Activated CD8-positive, alpha-beta memory T cell treated with anti-CD3 and anti-CD28 coated beads, Interleukin-2, amount 50 U/mL, for 1 hour (primary cell): ENCODE data around the gene PAIP2.
"Not testable (repeated sequence)": the region's sequence is repeated elsewhere in the genome, so short reads cannot be mapped to it uniquely, and the experiment has no call there.

Experiments used
- DNase-seq: peaks from one replicate; pipeline ENCODE4 v3.0.0-alpha.2; 2020; ENCODE audit errors: extremely low read depth

Gene PAIP2

DNA sequence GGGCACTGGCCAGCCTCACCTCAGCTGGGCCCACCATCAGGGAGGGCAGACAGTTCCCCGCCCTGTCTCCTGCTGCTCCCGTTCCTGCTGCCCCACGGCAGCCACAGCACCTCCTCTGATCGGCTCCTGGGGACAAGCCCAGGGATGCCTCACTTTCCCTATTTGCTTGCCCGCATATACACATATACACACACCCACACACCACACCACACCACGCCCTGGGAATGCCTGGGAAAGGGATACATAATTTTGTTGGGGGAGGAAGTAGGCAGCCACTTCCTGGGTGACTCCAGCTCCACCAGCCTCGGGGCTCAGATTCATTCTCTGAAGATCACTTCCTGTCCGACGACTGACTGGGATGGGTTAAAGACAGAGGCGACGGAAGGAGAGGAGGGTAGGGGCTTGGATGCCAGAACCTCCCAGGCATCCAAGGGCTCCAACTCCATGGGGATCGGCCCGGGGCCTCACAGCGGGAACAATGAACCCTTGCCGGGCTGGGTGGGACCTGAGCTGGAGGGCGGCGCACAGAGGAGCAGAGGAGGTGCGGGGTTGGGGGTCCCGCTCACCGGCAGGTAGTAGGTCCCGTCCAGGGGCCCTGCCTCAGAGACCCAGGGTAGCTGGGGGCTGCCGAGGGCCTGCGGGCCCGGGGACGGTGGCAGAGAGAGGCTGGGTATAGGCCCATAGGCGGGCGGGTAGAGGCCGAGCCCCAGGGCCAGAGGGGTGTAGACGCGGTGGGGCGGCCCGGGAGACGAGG lies 50.1 kb downstream of the PAIP2 start:
- DNase-seq: no peak

- DNase-seq: no peak
Observed at GRCh38 chr5:139392324-139392677, 50.6 kb downstream of the PAIP2 start.

DNA sequence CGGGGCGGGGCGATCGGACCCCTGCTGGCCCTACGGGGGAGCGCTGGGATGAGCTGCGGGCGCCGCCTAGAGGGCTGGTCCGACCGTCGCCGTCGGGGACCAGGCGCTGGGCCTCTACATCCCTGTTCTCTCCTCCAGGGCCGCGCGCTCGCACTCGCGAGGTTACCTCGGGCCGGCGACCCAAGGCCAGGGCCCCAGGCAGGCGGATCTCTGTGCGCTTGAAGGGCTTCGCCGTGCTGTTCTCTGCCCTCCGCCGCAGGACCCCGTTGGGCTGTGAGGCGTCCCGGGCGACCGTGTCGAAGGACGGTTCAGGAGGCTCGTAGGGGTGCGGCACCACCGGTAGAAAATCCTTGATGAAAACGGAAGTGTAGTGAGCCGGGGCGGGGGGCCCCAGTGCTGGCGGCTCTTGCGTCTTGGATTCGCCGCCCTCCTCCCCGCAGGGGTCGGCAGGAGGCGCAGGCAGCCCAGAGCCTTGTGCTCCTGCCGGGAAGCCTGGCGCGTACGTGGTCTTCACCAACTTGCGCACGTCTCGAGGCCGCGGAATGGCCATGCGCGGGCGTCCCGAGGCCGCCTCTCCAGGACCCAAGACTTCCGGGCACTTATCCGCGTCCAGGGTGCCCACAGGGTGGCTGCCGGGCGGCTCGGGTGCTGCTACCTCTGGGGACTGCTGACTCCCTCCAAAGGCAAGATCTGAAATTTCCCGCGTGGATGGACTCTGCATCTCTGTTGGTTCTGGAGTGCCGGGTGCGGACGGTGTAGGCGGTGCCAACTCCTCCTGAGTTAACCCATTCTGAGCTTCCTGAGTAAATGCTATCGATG lies 51.2 kb downstream of the PAIP2 start:
- DNase-seq: peak; percentile 50

DNA sequence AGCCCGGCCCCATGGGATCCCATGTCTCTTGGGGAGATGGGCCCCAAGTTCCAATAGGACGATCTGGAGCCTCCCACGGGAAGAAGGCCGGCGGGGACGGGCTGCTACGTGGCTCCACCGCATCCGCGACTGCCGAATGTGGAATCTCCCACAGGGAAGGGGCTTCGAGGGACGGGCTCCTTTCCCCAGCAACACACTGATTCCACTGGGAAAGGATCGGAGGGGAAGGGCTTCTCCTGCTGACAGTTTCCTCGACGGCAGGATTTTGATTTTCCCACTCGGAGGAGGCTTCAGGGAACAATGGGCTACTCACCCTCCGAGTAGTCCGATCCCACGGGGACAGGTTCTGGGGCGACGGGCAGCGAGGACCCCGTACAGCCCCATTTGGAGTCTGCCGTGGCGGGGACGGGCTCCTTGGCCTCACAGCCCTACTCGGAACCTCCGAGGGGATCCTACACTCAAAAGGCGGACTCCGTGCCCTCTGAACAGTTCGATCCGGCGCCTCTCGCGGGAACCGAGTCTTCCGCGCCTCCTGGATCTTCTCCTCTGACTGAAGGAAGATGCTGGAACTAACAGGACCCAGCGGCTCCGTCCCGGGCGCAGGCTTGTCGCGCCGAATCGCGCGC lies 52.0 kb downstream of the PAIP2 start:
- DNase-seq: no peak

DNA sequence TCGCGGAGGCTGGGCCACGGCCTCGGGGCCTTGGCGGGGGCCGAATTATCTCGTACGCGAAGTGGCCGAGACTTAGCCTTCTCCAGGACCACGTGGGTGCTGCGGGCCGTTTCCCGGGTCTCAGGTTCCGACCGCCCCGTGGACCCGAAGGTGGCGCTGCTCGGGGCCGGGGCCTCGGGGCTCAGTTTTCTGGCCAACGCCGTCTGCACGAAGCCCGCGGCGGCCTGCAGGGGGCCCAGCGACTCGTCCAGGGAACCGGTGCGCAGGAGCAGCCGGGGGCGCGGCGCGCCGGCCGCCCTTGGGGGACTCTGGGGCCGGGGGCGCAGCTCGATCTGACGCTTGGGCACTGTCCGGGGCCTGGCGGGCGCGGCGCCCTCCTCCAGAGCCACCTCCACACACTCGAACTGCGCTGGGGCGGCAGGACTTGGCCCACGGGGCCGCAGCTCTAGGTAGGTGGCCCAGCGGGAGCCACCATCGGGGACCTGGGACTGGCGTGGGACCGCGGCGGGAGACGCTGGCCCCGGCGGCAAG lies 52.5 kb downstream of the PAIP2 start:
- no peak for DNase-seq

GRCh38 chr5:139394654-139395566 lies 53.3 kb downstream of the PAIP2 start, which contains the start of gene PROB1:
Gene PROB1 (minus strand): TSS chr5:139395104. CDS start chr5:139395081, 23 bp downstream.
- no peak for DNase-seq

- DNase-seq: no peak
Observed at GRCh38 chr5:139395844-139396640, 54.4 kb downstream of the PAIP2 start.

DNA sequence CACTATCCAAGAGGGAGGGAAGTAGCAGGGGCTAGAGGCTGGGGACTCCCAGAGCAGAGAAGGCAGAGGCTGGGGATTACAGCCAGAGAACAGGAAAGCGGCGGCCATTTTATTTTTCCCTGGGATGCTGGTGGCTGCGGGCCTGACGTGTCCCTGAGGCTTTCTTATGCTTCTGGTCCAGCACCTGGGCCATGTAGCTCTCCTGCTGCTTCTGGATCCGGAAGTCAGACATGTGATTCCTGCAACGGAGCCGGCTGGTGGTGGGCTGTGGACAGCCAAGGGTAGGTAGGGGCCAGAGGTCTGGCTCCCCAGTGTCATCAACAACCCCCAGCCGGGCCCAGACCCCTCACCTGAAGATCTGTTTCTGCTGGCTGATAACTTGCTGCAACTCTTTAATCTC lies 55.0 kb downstream of the PAIP2 start:
- no peak for DNase-seq

DNA sequence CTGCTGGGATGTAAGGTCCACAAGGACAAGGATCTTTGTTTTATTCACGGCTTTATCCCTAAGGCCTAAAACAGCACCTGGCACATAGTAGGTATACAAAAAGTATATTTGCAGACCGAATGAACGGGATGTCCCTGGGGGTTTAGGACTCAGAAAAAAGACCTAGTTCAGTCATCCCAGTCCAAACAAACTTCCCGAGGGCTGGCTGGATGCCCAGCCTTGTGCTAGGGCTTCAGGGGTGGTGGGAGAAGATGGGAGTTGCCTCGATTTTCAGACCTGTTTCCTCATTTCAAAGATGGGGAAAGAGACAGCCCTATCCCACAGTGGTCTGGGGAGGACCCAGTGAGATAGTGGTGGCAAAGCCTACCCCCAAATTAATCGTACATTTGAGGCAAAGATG lies 56.3 kb downstream of the PAIP2 start:
- no peak for DNase-seq

GRCh38 chr5:139399501-139400121 lies 58.0 kb downstream of the PAIP2 start:
- DNase-seq: no peak

DNA sequence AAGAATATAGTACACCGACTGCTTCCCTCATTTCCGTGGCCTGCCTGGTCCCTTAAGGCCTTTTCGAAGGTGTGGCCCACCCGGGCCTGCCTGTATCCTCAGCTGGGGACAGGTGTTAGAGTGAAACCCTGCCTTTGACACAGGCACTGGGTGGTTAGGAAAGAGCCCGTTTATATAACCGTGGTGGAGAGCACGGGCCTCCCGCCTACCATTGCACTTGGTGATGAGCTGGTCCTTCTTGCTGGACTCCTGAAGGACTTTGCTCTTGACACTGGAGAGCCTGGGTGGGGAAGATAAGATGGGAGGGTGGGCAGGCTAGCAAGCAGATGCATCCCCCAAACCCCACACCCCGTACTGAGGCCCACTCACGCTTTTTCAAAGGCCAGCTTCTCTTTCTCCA lies 59.9 kb downstream of the PAIP2 start:
- DNase-seq: no peak

DNA sequence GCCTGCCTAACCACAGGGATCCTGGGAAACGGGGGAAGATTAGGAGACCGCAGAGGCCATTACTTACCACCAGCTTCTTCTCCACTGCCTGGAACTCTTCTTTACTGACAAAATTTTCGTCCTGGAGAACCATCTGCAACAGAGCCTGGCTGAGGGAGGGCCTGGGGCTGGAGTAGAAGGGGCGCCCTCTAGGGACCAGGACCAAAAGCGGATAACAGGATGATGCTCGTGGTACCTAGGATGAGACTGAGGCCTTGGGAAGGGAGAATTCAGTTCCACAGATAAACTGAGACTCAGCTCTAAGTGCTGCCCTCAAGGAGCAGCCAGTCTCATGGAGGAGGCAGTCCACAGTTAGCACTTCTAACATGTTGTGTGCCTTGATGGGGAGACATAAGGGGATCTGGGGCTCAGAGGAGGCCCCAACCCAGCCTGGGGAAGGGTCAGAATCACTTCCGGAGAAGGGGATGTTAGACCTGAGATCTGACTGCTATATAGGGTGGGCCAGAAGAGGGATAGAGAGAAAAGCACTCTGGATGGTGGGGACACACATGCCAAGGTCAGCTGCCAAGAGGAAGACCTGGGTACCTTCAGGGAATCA lies 61.0 kb downstream of the PAIP2 start:
- no peak for DNase-seq

GRCh38 chr5:139403418-139403786 lies 61.7 kb downstream of the PAIP2 start:
- no peak for DNase-seq

DNA sequence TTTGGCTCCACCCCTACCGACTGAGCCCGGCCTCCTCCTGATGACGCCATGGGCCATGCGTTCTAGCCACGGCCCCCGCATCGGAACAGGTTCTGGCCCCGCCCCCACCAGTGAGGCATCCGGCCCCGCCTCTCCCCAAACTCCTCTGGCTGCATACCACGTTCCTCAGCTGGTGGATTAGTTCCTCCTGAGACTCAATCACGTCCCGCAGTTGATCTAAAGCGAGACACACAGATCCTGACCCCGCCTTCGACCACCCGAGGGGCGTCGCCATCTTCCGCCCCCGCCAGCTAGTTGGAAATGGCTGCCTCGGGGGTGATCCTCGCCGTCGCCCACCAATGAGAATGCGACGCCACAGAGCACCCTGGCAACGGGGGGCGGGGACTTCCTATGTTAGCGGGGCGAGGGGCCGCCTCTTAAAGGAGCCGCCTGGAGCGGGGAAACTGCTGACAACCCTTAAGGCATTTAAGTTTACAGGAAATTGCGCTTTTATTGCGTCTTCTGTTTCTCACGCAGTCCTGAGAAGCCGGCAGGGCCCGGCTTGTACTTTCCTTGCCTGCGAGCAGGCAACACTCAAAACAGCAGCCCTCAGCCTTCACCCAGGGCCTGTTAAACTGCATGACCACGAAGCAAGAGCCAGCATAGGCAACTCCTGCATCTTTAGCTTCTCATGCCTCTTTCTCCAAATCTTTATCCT lies 62.3 kb downstream of the PAIP2 start, which contains the start of gene SPATA24:
TSS of gene SPATA24 (minus strand) at position 303 of the 697 bp plus-strand sequence. CDS start at position 274, 29 bp downstream.
- DNase-seq: peak; percentile 93

DNA sequence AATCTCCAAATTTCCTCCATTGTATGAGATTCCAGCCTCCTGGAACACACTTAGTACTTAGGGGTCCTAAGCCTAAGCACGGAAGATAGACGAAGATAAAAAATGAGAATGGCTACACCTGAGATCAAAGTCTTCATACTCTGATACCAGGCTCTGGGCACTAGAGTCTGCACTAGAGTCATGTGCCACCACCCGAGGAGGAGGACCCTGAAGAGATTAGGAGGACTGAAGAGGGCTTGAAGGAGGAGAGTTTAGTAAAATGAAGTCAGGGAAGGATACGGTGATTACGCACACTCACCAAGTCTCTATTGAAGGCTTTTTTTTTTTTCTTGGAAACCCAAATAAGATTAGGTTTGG lies 62.8 kb downstream of the PAIP2 start:
- DNase-seq: no peak

- no peak for DNase-seq
Observed at GRCh38 chr5:139406963-139407362, 65.3 kb downstream of the PAIP2 start.

- no peak for DNase-seq
Observed at GRCh38 chr5:139407517-139407916, 65.9 kb downstream of the PAIP2 start.

DNA sequence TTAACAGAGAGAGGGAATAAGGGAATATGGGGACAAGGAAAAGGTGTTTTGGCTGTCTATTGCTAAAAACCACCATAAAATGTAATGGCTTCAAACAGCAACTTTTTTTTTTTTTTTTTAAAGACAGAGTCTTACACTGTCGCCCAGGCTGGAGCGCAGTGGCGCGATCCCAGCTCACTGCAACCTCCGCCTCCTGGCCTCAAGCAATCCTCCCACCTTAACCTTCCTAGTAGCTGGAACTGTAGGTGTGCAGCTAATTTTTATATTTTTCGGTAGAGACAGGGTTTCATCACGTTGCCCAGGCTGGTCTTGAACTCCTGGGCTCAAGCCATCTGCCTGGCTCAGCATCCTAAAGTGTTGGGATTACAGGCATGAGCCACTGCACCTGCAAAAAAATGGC lies 66.5 kb downstream of the PAIP2 start:
- no peak for DNase-seq

GRCh38 chr5:139409116-139409515 lies 67.5 kb downstream of the PAIP2 start:
- DNase-seq: not testable (repeated sequence)
